Body of pancreas (tissue), 4 donors: ENCODE data around the gene TSC22D2. TPM values are rescaled to one million over a fixed set of nuclear protein-coding genes. Genes with fewer than 3 reads are reported as not detected.

Experiments
- ATAC-seq: fragments of 150-250 bp; one replicate; pipeline ENCODE4 v1.9.1; 2016
- DNase-seq, 4 donors: peaks; one replicate each; pipeline ENCODE4 v3.0.0-alpha.2; 2019
- H3K27ac ChIP-seq, 4 donors: fragments of 200-600 bp; sonication (generic); 1 replicate in 3 of 4; 2 replicates in 1 of 4; pipeline versions ENCODE4 v1.5.1 to v1.6.1; 2016 to 2019; ENCODE audit warnings: mild to moderate bottlenecking in 1 of 4, mixed read lengths in 1 of 4, moderate library complexity in 1 of 4
- H3K27me3 ChIP-seq, 2 donors: fragments of 200-600 bp; sonication (generic); one replicate each; pipeline ENCODE4 v1.6.0; 2016; ENCODE audit warnings: mild to moderate bottlenecking in 1 of 2
- H3K36me3 ChIP-seq, 2 donors: fragments of 200-600 bp; sonication (generic); replicated peaks in 1 of 2; 2 replicates each; pipeline ENCODE4 v1.5.1; 2016; ENCODE audit warnings: low read depth in 2 of 2; ENCODE audit not compliant: insufficient read depth in 1 of 2
- H3K4me1 ChIP-seq: fragments of 200-600 bp; sonication (generic); one replicate; pipeline ENCODE4 v1.6.0; 2016
- H3K4me3 ChIP-seq, 2 donors: fragments of 200-600 bp; sonication (generic); 1 replicate in 1 of 2; 2 replicates in 1 of 2; pipeline ENCODE4 v1.5.1; 2016 to 2019
- H3K9me3 ChIP-seq, 3 donors: fragments of 200-600 bp; sonication (generic); 1 replicate in 2 of 3; 2 replicates in 1 of 3; pipeline ENCODE4 v1.5.1; 2016
- POLR2A ChIP-seq, 3 donors: fragments of 450-650 bp; IDR thresholded peaks; one replicate each; pipeline ENCODE4 v1.6.1; 2016; ENCODE audit warnings: antibody characterized with exemption in 3 of 3, mild to moderate bottlenecking in 2 of 3
- WGBS, 2 donors: methylation state at CpG; one replicate each; pipeline ENCODE4 v1.1.5; 2017; 5-methylcytosine and 5-hydroxymethylcytosine counted together
- intact Hi-C: fragments of 100-400 bp; cut with DNase I; formaldehyde crosslinking; loops from one replicate; pipeline ENCODE4 v1.15.1; 2023
- total RNA-seq, 2 donors: library from RNA; depleted of rRNA; stranded (reverse); fragments of >200 nt; gene quantifications; one replicate each; pipeline ENCODE4 v1.1.0, GENCODE V29; 2016
- TF ChIP-seq, protein P1 (sequence below), 7 experiments: fragments of 450-650 bp in 4 of 7; fragments of 200-600 bp in 3 of 7; sonication (generic) in 3 of 7; IDR thresholded peaks; one replicate each; pipeline ENCODE4 v1.5.1; 2016 to 2019; ENCODE audit warnings: antibody characterized with exemption in 7 of 7

The TSC22D2 gene
- total RNA-seq, 2 donors from 2014 or later = 9.1 to 15.8 TPM

DNA sequence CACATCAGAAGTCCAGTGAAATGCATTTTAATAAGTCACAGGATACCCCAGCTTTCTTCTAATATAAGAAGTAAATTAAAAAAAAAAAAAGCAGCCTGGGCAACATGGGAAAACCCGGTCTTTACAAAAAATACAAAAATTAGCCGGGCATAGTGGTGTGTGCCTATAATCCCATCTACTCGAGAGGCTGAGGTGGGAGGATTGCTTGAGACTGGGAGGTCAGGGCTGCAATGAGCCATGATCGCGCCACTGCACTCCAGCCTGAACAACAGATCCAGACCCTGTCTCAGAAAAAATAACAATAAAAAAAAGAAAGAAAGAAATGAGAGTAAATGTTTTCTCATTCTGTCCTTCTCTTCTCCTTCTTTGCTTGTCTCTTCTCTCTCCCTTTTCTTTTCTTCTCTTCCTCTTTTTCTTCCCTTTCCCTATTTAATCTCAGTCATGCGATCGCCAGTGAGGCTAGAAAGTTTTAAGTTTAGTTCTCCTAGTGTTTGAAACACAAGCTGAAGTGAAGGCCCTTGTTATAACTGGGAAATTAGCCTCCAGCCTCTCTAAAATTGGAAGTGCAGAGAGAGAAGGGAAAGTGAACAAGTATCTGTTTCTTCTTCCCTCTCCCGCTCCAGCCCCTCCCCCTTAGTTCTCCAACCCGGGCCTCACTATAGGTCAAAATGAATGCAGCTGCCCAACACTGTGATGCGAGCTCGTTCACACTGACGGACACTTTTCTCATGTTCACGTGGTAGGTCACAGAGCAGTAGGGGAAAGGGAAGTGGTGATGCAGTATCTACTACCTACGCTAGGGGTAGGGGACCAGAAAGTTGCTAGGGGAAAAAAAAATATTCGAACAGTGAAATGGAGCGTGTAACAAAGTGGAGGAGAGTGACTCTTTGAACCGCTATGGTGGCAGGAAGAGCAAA lies 23.5 kb upstream of the TSC22D2 start:
- Histone ChIP-seq H3K27ac (no peak overlapping the region), H3K4me1 (no peaks in the 10 kb centered on the region), H3K9me3 (no peaks in the 10 kb centered on the region), H3K36me3 (no peaks in the 10 kb centered on the region), H3K27me3 (no peaks in the 10 kb centered on the region), H3K4me3 (no peak overlapping the region)
- peak in 1 of 4 donors; percentile 61 for DNase-seq
- ATAC-seq = no peak
- intact Hi-C loops = no loop called here
- no peak for TF ChIP-seq POLR2A (IDR thresholded peaks at IDR 0.05)
- TF ChIP-seq, protein P1, sequence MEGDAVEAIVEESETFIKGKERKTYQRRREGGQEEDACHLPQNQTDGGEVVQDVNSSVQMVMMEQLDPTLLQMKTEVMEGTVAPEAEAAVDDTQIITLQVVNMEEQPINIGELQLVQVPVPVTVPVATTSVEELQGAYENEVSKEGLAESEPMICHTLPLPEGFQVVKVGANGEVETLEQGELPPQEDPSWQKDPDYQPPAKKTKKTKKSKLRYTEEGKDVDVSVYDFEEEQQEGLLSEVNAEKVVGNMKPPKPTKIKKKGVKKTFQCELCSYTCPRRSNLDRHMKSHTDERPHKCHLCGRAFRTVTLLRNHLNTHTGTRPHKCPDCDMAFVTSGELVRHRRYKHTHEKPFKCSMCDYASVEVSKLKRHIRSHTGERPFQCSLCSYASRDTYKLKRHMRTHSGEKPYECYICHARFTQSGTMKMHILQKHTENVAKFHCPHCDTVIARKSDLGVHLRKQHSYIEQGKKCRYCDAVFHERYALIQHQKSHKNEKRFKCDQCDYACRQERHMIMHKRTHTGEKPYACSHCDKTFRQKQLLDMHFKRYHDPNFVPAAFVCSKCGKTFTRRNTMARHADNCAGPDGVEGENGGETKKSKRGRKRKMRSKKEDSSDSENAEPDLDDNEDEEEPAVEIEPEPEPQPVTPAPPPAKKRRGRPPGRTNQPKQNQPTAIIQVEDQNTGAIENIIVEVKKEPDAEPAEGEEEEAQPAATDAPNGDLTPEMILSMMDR (IDR thresholded peaks at IDR 0.05) = peak in 1 of 7 experiments; percentile 24
- 60 to 71% methylated on average over 17 of the region's 17 CpGs for WGBS, 2 donors

DNA sequence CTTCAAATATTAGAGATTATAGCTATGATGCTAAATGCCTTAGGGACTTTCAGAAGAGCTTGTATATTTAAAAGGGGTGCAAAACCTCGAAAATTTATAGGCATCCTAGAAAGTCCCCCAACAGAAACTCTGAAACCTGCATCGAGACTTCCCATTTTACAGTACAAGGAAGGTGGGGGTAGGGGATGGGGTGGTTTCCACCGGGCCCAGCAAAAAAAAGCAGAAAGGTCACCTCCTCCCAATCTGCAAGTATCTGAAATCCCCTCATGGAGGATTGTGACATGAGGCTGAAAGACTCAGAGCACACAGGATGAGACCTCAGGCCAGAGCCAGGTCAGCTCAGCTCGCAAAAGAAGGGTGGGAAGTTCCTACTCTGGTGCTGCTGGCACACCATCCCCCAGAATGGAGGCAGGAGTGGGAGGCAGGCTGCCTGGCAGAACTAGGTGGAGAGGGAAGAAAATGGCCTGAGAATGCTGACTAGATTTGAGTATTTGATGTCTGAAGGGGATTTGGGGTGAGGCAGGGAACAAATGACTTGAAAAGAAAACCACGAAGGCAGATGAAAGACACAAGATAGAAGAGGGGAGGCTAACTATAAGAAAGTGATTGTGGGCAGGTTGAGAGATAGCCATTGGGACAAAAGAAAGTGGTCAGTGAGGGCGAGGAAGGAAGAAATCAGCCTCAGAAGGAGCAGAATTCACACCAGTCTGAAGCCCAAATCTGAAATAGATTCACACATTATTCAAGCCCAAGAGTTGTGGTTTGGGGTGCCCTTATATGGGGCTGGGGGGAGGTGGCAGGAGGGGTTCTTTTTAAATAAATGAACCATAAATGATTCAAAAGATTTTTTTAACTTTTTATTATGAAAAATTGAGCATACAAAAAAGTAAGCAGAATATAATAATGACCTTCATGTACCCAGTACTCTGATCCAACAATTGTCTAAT lies 22.5 kb upstream of the TSC22D2 start:
- Histone ChIP-seq H3K27ac (no peak overlapping the region), H3K27me3 (no peaks in the 10 kb centered on the region), H3K9me3 (no peaks in the 10 kb centered on the region), H3K4me3 (no peak overlapping the region), H3K4me1 (no peaks in the 10 kb centered on the region), H3K36me3 (no peaks in the 10 kb centered on the region)
- intact Hi-C loops = no loop called here
- no peak for ATAC-seq
- TF ChIP-seq, protein P1 (IDR thresholded peaks at IDR 0.05) = no peak
- no peak for TF ChIP-seq POLR2A (IDR thresholded peaks at IDR 0.05)
- no peak for DNase-seq
- WGBS, 2 donors = 63 to 79% methylated on average over 6 of the region's 6 CpGs

DNA sequence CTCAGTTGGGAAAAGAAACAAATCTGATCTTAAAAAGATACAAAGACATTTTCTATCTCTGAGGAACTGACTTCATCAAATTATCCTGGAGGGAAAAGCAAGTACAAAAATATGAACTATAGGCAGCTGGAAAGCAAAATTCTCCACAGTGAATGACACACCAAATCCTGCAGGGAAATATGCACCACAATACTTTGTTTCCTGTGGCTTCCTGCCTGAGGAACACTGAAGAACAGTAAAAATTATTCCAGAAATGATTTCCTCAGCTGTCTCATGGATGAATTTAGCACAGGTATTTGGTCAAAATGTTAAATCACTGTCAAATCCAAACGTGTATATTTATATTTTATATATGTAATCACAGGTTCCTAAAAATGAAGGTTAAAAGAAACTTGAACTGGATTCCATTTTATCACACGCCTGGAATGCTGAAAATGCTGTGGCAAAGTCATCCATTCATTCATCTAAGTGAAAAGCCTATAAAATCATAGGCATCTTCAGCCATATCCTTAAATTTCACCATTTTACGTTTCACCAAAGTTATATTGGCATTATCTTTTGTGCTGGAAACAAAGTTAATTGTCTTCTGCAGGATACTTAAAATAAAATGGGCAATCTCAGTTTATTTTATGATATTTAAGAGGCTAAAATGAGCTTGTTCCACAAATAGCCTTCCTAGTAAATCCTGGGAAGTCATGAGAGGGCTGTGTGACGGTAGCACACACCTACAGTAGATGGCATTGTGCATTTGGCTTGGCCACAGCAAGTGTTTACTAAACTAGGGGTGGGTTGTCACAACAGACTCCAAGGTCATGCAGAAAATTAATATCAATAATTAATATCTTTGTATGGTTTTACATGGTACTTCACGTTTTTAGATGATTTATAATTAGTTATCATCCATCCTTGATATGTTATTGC lies 19.3 kb upstream of the TSC22D2 start:
- Histone ChIP-seq H3K4me1 (no peaks in the 10 kb centered on the region), H3K27me3 (no peaks in the 10 kb centered on the region), H3K27ac (no peak overlapping the region), H3K9me3 (no peaks in the 10 kb centered on the region), H3K36me3 (no peaks in the 10 kb centered on the region), H3K4me3 (no peak overlapping the region)
- DNase-seq = no peak
- intact Hi-C loops = no loop called here
- TF ChIP-seq POLR2A (IDR thresholded peaks at IDR 0.05) = no peak
- TF ChIP-seq, protein P1 (IDR thresholded peaks at IDR 0.05) = no peak
- ATAC-seq = no peak
- 65 to 69% methylated on average over 5 of the region's 5 CpGs for WGBS, 2 donors

DNA sequence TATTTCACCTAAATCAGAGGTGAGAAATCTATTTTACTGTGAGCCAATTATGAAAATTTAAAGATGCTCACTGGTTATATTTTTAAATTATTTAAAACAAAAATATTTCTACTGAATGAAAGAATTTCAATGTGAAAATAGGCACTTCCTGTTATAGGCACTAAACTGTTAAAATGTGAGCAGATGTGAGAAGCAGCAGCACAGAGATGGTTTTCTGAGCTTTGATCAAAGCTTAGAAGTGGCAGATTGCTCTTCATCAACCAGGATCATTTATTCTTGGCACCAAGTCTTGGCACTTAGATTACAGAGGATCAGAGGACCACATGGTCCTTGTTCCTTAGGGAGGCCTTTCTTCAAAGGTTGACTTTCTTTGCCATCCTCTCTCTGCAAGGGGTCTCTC lies 18.0 kb upstream of the TSC22D2 start:
- H3K27me3 ChIP-seq = no peaks in the 10 kb centered on the region
- H3K9me3 ChIP-seq = no peaks in the 10 kb centered on the region
- H3K36me3 ChIP-seq = no peaks in the 10 kb centered on the region
- H3K4me3 ChIP-seq = no peak overlapping the region
- ATAC-seq (no peak), DNase-seq (no peak)
- no peak overlapping the region for H3K27ac ChIP-seq
- intact Hi-C loops = no loop called here
- no peaks in the 10 kb centered on the region for H3K4me1 ChIP-seq
- TF ChIP-seq, protein P1 (IDR thresholded peaks at IDR 0.05) = no peak
- TF ChIP-seq POLR2A (IDR thresholded peaks at IDR 0.05) = no peak
